HEK293 (cell line): ENCODE results near the gene ICOSLG.
"Not testable (repeated sequence)": the region's sequence is repeated elsewhere in the genome, so short reads cannot be mapped to it uniquely, and the experiment has no call there.

Source experiments
- GLI4 ChIP-seq: fragments of 450-650 bp; formaldehyde crosslinking; IDR thresholded peaks from 2 replicates; pipeline ENCODE4 v1.5.1; 2016; ENCODE audit warnings: missing biosample characterization, missing genetic modification characterization
- SP2 ChIP-seq: fragments of 450-650 bp; formaldehyde crosslinking; IDR thresholded peaks from 2 replicates; pipeline ENCODE4 v1.5.1; 2016; ENCODE audit warnings: missing biosample characterization, missing genetic modification characterization
- TCF7L2 ChIP-seq: IDR thresholded peaks from 2 replicates; pipeline ENCODE4 v1.6.1; 2011; ENCODE audit warnings: low read depth, mild to moderate bottlenecking, inconsistent platforms, low read length, moderate library complexity, borderline replicate concordance
- YY1 ChIP-seq: fragments of 450-650 bp; formaldehyde crosslinking; IDR thresholded peaks from 2 replicates; pipeline ENCODE4 v1.5.1; 2018; ENCODE audit warnings: missing biosample characterization, missing genetic modification characterization
- ZNF121 ChIP-seq: fragments of 450-650 bp; formaldehyde crosslinking; IDR thresholded peaks from 2 replicates; pipeline ENCODE4 v1.5.1; 2016; ENCODE audit warnings: missing biosample characterization, missing genetic modification characterization
- ZNF302 ChIP-seq: fragments of 450-650 bp; formaldehyde crosslinking; IDR thresholded peaks from 2 replicates; pipeline ENCODE4 v1.5.1; 2016; ENCODE audit warnings: missing biosample characterization, missing genetic modification characterization, low read depth
- ZNF311 ChIP-seq: fragments of 450-650 bp; formaldehyde crosslinking; IDR thresholded peaks from 2 replicates; pipeline ENCODE4 v1.5.1; 2017; ENCODE audit warnings: missing biosample characterization, missing genetic modification characterization, borderline replicate concordance
- ZNF341 ChIP-seq: fragments of 450-650 bp; formaldehyde crosslinking; IDR thresholded peaks from 2 replicates; pipeline ENCODE4; 2016; ENCODE audit warnings: low read depth, missing biosample characterization, missing genetic modification characterization
- ZNF433 ChIP-seq: fragments of 450-650 bp; formaldehyde crosslinking; IDR thresholded peaks from 2 replicates; pipeline ENCODE4 v1.5.1; 2016; ENCODE audit warnings: missing biosample characterization, missing genetic modification characterization, low read depth
- ZNF558 ChIP-seq: fragments of 450-650 bp; formaldehyde crosslinking; IDR thresholded peaks from 2 replicates; pipeline ENCODE4 v1.5.1; 2016; ENCODE audit warnings: missing biosample characterization, missing genetic modification characterization
- TF ChIP-seq, protein P1 (sequence below): fragments of 450-650 bp; IDR thresholded peaks from 2 replicates; pipeline ENCODE4 v1.5.1; 2018; ENCODE audit warnings: missing biosample characterization, mild to moderate bottlenecking, missing genetic modification characterization
- TF ChIP-seq, protein P2 (sequence below): fragments of 450-650 bp; formaldehyde crosslinking; IDR thresholded peaks from 2 replicates; pipeline ENCODE4 v1.5.1; 2016; ENCODE audit warnings: missing biosample characterization, missing genetic modification characterization
- TF ChIP-seq, protein P3 (sequence below): fragments of 450-650 bp; formaldehyde crosslinking; IDR thresholded peaks from 2 replicates; pipeline ENCODE4 v1.5.1; 2017; ENCODE audit warnings: missing biosample characterization, mild to moderate bottlenecking, missing genetic modification characterization, moderate library complexity

DNA sequence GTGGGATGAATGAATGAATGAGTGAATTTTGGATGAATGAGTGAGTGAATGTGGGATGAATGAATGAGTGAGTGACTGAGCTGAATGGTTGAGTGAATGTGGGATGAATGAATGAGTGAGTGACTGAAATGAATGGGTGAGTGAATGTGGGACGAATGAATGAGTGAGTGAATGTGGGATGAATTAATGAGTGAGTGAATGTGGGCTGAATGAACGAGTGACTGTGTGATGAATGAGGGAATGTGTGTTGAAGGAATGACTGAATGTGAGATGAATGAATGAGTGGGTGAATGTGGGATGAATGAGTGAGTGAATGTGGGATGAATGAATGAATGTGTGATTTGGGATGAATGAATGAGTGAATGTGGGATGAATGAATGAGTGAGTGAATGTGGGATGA, 28.8 kb downstream of the ICOSLG start:
- TF ChIP-seq SP2 (tag by site-specific recombination); ZNF558 (tag by site-specific recombination); ZNF302 (tag by site-specific recombination); GLI4; ZNF341 (tag by site-specific recombination); ZNF121 (tag by site-specific recombination); ZNF311 (tag by site-specific recombination); TCF7L2; ZNF433 (tag by site-specific recombination); YY1 (tag by site-specific recombination): not testable (repeated sequence)
- TF ChIP-seq, protein P1, sequence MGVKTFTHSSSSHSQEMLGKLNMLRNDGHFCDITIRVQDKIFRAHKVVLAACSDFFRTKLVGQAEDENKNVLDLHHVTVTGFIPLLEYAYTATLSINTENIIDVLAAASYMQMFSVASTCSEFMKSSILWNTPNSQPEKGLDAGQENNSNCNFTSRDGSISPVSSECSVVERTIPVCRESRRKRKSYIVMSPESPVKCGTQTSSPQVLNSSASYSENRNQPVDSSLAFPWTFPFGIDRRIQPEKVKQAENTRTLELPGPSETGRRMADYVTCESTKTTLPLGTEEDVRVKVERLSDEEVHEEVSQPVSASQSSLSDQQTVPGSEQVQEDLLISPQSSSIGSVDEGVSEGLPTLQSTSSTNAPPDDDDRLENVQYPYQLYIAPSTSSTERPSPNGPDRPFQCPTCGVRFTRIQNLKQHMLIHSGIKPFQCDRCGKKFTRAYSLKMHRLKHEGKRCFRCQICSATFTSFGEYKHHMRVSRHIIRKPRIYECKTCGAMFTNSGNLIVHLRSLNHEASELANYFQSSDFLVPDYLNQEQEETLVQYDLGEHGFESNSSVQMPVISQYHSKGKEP (tag by site-specific recombination) = not testable (repeated sequence)
- TF ChIP-seq, protein P2, sequence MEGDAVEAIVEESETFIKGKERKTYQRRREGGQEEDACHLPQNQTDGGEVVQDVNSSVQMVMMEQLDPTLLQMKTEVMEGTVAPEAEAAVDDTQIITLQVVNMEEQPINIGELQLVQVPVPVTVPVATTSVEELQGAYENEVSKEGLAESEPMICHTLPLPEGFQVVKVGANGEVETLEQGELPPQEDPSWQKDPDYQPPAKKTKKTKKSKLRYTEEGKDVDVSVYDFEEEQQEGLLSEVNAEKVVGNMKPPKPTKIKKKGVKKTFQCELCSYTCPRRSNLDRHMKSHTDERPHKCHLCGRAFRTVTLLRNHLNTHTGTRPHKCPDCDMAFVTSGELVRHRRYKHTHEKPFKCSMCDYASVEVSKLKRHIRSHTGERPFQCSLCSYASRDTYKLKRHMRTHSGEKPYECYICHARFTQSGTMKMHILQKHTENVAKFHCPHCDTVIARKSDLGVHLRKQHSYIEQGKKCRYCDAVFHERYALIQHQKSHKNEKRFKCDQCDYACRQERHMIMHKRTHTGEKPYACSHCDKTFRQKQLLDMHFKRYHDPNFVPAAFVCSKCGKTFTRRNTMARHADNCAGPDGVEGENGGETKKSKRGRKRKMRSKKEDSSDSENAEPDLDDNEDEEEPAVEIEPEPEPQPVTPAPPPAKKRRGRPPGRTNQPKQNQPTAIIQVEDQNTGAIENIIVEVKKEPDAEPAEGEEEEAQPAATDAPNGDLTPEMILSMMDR (tag by site-specific recombination) = not testable (repeated sequence)
- TF ChIP-seq, protein P3, sequence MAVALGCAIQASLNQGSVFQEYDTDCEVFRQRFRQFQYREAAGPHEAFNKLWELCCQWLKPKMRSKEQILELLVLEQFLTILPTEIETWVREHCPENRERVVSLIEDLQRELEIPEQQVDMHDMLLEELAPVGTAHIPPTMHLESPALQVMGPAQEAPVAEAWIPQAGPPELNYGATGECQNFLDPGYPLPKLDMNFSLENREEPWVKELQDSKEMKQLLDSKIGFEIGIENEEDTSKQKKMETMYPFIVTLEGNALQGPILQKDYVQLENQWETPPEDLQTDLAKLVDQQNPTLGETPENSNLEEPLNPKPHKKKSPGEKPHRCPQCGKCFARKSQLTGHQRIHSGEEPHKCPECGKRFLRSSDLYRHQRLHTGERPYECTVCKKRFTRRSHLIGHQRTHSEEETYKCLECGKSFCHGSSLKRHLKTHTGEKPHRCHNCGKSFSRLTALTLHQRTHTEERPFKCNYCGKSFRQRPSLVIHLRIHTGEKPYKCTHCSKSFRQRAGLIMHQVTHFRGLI (tag by site-specific recombination) = not testable (repeated sequence)
